OCI-LY3 (cell line): Measurements from ENCODE around the gene RNF5.

ENCODE experiments used
- H2AFZ ChIP-seq: fragments of 200-600, 300-600 bp; shearing (Covaris generic); 2 replicates; pipeline ENCODE4 v1.6.0; 2014; ENCODE audit warnings: antibody characterized with exemption, low read depth, low read length
- H3K27ac ChIP-seq: fragments of 200-600, 300-600 bp; sonication (generic); 2 replicates; pipeline ENCODE4 v1.5.1; 2014; ENCODE audit warnings: mild to moderate bottlenecking, low read length, moderate library complexity, mixed read lengths
- H3K27me3 ChIP-seq: fragments of 200-600, 300-600 bp; sonication (generic); 2 replicates; pipeline ENCODE4 v1.6.1; 2014; ENCODE audit warnings: low read depth, low read length, mixed read lengths
- H3K36me3 ChIP-seq: fragments of 200-600, 300-600 bp; sonication (generic); replicated peaks from 2 replicates; pipeline ENCODE3; 2014; ENCODE audit warnings: low read depth, low read length, mixed read lengths
- H3K4me1 ChIP-seq: fragments of 300-600, 200-600 bp; sonication (generic); 2 replicates; pipeline ENCODE4 v1.6.1; 2014; ENCODE audit warnings: low read length, mixed read lengths
- H3K4me2 ChIP-seq: fragments of 200-600, 300-600 bp; sonication (generic); 2 replicates; pipeline ENCODE4 v1.6.1; 2014; ENCODE audit warnings: low read length, mixed read lengths
- H3K4me3 ChIP-seq: fragments of 300-600, 200-600 bp; sonication (generic); 2 replicates; pipeline ENCODE4 v1.5.1; 2014; ENCODE audit warnings: antibody characterized with exemption, mild to moderate bottlenecking, low read length, moderate library complexity
- H3K79me2 ChIP-seq: fragments of 300-600, 200-600 bp; shearing (Covaris generic); 2 replicates; pipeline ENCODE4 v1.6.1; 2014; ENCODE audit warnings: mild to moderate bottlenecking, low read length, mixed read lengths
- H3K9ac ChIP-seq: fragments of 300-600, 200-600 bp; shearing (Covaris generic); 2 replicates; pipeline ENCODE4 v1.6.0; 2014; ENCODE audit warnings: mild to moderate bottlenecking, low read length, moderate library complexity
- H3K9me3 ChIP-seq: fragments of 200-600, 300-600 bp; shearing (Covaris generic); 2 replicates; pipeline ENCODE4 v1.6.1; 2014; ENCODE audit warnings: low read length, mixed read lengths; ENCODE audit not compliant: insufficient read depth
- H4K20me1 ChIP-seq: fragments of 200-600, 300-600 bp; sonication (generic); 2 replicates; pipeline ENCODE4 v1.6.1; 2016; ENCODE audit warnings: low read length, mixed read lengths; ENCODE audit not compliant: insufficient read depth
- CTCF ChIP-seq: fragments of 200-600, 300-600 bp; sonication (generic); IDR thresholded peaks from 2 replicates; pipeline ENCODE4 v1.5.1; 2014; ENCODE audit warnings: antibody characterized with exemption, low read length, low read depth
- EZH2phosphoT487 ChIP-seq: fragments of 200-600 bp; shearing (Covaris generic); IDR thresholded peaks from 2 replicates; pipeline ENCODE4 v1.6.1; 2018; ENCODE audit warnings: antibody characterized with exemption, mixed run types, low read depth

Gene RNF5

GRCh38 chr6:32168807-32169591, 9.2 kb upstream of the RNF5 start:
- Histone ChIP-seq H3K27ac (no peak overlapping the region), H3K79me2 (no peaks in the 10 kb centered on the region), H3K4me1 (peaks cover 6% of the 10 kb centered on the region), H3K9me3 (no peaks in the 10 kb centered on the region), H3K36me3 (no peaks in the 10 kb centered on the region), H2AFZ (no peak overlapping the region), H3K27me3 (no peaks in the 10 kb centered on the region), H3K9ac (no peak overlapping the region), H3K4me2 (no peak overlapping the region), H3K4me3 (no peak overlapping the region), H4K20me1 (no peaks in the 10 kb centered on the region)
- TF ChIP-seq EZH2phosphoT487: no peak
- TF ChIP-seq CTCF: no peak

DNA sequence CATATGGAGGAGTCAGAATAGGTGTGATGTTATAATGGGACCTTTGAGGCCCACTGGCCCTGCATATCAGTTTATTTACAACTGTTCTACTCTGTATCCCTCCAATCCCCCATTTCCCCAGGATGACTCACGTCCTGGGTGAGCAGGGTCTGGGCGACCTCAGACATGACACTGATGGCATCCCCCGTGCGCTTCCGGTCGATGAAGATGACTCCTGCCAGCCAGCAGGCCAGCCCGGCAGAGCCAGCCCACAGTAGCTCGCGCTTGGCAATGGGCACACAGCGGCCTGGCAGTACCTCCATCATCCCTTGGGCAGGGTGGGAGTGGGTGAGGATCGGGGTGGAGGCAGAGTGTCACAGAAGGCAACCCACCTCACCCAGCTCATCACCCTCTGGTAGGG, 7.9 kb upstream of the RNF5 start:
- peaks cover 8% of the 10 kb centered on the region for H3K79me2 ChIP-seq
- no peaks in the 10 kb centered on the region for H3K9me3 ChIP-seq
- no peaks in the 10 kb centered on the region for H3K27me3 ChIP-seq
- H3K9ac ChIP-seq: no peak overlapping the region
- no peak overlapping the region for H2AFZ ChIP-seq
- no peak overlapping the region for H3K4me2 ChIP-seq
- no peak overlapping the region for H3K27ac ChIP-seq
- H3K36me3 ChIP-seq: no peaks in the 10 kb centered on the region
- TF ChIP-seq CTCF (no peak), EZH2phosphoT487 (no peak)
- peaks cover 12% of the 10 kb centered on the region for H3K4me1 ChIP-seq
- no peak overlapping the region for H3K4me3 ChIP-seq
- no peaks in the 10 kb centered on the region for H4K20me1 ChIP-seq

- H4K20me1 ChIP-seq: no peaks in the 10 kb centered on the region
- no peak overlapping the region for H3K9ac ChIP-seq
- H3K79me2 ChIP-seq: peaks cover 13% of the 10 kb centered on the region
- no peak overlapping the region for H3K4me2 ChIP-seq
- no peak overlapping the region for H2AFZ ChIP-seq
- no peak overlapping the region for H3K4me3 ChIP-seq
- H3K27ac ChIP-seq: no peak overlapping the region
- no peaks in the 10 kb centered on the region for H3K9me3 ChIP-seq
- H3K36me3 ChIP-seq: no peaks in the 10 kb centered on the region
- H3K27me3 ChIP-seq: no peaks in the 10 kb centered on the region
- H3K4me1 ChIP-seq: peaks cover 14% of the 10 kb centered on the region
- TF ChIP-seq CTCF (no peak), EZH2phosphoT487 (no peak)
Measured at GRCh38 chr6:32171234-32171633, 7.0 kb upstream of the RNF5 start.

DNA sequence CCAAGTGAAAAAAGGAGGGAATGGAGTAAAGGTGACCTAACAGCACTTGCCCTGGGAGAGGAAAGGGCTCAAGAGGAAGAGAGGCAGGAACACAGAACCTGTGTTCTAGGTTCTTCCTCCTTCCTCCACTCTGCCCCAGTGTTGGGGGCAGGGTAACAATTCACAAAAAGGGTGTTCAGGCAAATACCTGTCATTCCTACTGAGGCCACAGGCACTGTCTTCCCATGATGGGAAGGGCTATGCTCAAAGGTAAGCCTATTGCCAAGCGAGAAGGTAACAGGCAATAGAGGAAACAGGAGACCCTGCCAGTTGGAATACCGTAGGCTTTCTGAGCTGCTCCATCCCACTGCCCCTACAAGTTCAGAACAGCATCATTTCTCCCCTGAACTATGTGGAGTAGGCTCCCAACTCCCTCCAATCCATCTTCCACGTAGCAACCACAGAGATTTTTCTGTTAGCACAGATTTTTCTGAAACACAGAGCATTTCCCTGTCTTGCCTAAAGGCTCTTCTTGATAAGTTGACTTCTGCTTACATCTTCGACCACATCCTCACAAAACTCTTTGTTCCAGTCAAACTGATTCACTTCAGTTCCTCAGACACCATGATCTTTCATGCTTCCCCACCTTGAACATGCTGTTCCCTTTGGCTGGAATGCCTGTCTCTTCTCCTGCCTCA, 5.0 kb upstream of the RNF5 start:
- Histone ChIP-seq H3K36me3 (no peaks in the 10 kb centered on the region), H3K4me2 (no peak overlapping the region), H3K27ac (no peak overlapping the region), H3K9me3 (no peaks in the 10 kb centered on the region), H3K4me1 (peaks cover 20% of the 10 kb centered on the region), H3K4me3 (no peak overlapping the region), H3K27me3 (no peaks in the 10 kb centered on the region), H2AFZ (no peak overlapping the region), H3K9ac (no peak overlapping the region), H3K79me2 (peaks cover 17% of the 10 kb centered on the region), H4K20me1 (no peaks in the 10 kb centered on the region)
- TF ChIP-seq CTCF (no peak), EZH2phosphoT487 (no peak)
